Fibroblast of lung (primary cell): Measurements from ENCODE around the gene ZNF534.

Source experiments
- EZH2 ChIP-seq: IDR thresholded peaks from 2 replicates; pipeline ENCODE4 v1.5.1; 2012; ENCODE audit warnings: low read length, control low read depth, mild to moderate bottlenecking; ENCODE audit errors: missing control alignments
- TF ChIP-seq, protein P1 (sequence below), 2 donors: IDR thresholded peaks in 1 of 2; conservative IDR thresholded peaks in 1 of 2; 1 replicate in 1 of 2; 2 replicates in 1 of 2; pipeline ENCODE4 v1.5.1; 2011 to 2012; ENCODE audit warnings: low read length in 2 of 2, control low read depth in 1 of 2, inconsistent platforms in 1 of 2, low read depth in 1 of 2, mild to moderate bottlenecking in 1 of 2

DNA sequence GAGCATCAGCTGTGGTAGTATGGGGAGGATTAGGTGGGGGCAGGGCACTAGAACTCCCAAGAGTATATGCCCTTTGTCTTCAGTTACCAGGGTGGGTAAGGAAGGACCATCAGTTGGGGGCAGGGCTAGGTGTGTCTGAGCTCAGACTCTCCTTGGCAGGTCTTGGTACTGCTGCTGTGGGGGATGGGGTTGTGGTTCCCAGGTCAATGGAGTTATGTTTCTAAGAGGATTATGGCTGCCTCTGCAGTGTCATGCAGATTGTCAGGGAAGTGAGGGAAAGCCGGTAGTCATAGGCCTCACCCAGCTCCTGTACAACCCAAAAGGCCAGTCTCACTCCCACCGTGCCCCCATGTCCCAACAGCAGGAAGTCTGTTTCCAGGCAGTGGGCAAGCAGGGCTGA lies 15.6 kb downstream of the ZNF534 start:
- TF ChIP-seq, protein P1, sequence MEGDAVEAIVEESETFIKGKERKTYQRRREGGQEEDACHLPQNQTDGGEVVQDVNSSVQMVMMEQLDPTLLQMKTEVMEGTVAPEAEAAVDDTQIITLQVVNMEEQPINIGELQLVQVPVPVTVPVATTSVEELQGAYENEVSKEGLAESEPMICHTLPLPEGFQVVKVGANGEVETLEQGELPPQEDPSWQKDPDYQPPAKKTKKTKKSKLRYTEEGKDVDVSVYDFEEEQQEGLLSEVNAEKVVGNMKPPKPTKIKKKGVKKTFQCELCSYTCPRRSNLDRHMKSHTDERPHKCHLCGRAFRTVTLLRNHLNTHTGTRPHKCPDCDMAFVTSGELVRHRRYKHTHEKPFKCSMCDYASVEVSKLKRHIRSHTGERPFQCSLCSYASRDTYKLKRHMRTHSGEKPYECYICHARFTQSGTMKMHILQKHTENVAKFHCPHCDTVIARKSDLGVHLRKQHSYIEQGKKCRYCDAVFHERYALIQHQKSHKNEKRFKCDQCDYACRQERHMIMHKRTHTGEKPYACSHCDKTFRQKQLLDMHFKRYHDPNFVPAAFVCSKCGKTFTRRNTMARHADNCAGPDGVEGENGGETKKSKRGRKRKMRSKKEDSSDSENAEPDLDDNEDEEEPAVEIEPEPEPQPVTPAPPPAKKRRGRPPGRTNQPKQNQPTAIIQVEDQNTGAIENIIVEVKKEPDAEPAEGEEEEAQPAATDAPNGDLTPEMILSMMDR (conservative IDR thresholded peaks at IDR 0.05 in 1 of 2, IDR thresholded peaks at IDR 0.05 in 1 of 2; ENCODE audit: low read depth in 1 of 2, low read length in 2 of 2) = no peak
- no peak for TF ChIP-seq EZH2
